Hepatocyte (in vitro differentiated cells): ENCODE data around the gene SCYL3.

Experiments
- CTCF ChIP-seq: fragments of 200-600 bp; sonication (generic); IDR thresholded peaks from 2 replicates; pipeline ENCODE4 v1.5.1; 2016; ENCODE audit warnings: antibody characterized with exemption, mild to moderate bottlenecking; ENCODE audit not compliant: poor library complexity
- EZH2 ChIP-seq: fragments of 200-600 bp; sonication (generic); IDR thresholded peaks from 2 replicates; pipeline ENCODE4 v1.6.1; 2016; ENCODE audit warnings: antibody characterized with exemption, mild to moderate bottlenecking, borderline replicate concordance

DNA sequence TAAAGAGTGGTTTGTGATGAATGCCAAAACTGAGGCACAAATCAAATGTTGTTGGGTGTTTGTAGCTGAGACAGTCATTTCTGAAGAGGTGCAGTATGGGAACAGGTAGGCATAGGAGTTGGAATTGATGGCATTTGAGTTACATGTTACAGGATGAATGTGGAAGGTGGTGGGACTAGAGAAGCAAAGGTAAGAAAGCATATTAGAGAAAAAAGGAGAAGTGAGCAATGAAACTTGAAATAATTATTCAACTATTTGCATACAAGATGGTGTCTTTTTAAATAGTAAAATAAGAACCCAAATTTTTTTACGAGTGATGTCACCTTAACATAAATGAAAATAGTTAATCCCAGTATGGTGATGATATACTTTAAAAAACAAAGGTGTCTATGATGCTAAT, 58.8 kb downstream of the SCYL3 start:
- TF ChIP-seq CTCF (no peak), EZH2 (no peak)
